ENCODE measurements around the gene KLF13. TPM values are rescaled to one million over a fixed set of nuclear protein-coding genes. Genes with fewer than 3 reads are reported as not detected.

KLF13 gene
- total RNA-seq, 1 donor from 2014 or later, result 59.1 TPM

- DNase-seq (ENCODE audit: low spot score), result no peak
- TF ChIP-seq, protein P1, sequence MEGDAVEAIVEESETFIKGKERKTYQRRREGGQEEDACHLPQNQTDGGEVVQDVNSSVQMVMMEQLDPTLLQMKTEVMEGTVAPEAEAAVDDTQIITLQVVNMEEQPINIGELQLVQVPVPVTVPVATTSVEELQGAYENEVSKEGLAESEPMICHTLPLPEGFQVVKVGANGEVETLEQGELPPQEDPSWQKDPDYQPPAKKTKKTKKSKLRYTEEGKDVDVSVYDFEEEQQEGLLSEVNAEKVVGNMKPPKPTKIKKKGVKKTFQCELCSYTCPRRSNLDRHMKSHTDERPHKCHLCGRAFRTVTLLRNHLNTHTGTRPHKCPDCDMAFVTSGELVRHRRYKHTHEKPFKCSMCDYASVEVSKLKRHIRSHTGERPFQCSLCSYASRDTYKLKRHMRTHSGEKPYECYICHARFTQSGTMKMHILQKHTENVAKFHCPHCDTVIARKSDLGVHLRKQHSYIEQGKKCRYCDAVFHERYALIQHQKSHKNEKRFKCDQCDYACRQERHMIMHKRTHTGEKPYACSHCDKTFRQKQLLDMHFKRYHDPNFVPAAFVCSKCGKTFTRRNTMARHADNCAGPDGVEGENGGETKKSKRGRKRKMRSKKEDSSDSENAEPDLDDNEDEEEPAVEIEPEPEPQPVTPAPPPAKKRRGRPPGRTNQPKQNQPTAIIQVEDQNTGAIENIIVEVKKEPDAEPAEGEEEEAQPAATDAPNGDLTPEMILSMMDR (IDR thresholded peaks at IDR 0.05), result no peak
- no peak overlapping the region for H3K4me3 Mint-ChIP-seq (ENCODE audit: unreplicated experiment)
- peaks cover 4% of the 10 kb centered on the region for H3K4me1 Mint-ChIP-seq (ENCODE audit: low read depth)
- peaks cover 14% of the 10 kb centered on the region for H3K9me3 Mint-ChIP-seq (ENCODE audit: low read depth)
- peaks cover 25% of the 10 kb centered on the region for H3K27me3 Mint-ChIP-seq (ENCODE audit: low read depth)
- peaks cover 2% of the 10 kb centered on the region for H3K36me3 Mint-ChIP-seq (ENCODE audit: low read depth)
- no peak overlapping the region for H3K27ac Mint-ChIP-seq (ENCODE audit: unreplicated experiment)
These were observed 35.5 kb upstream of the KLF13 start for GRCh38 chr15:31291048-31291578.

GRCh38 chr15:31292391-31293015 lies 34.1 kb upstream of the KLF13 start:
- Mint-ChIP-seq H3K27ac (ENCODE audit: unreplicated experiment) (no peak overlapping the region), H3K4me1 (ENCODE audit: low read depth) (peaks cover 11% of the 10 kb centered on the region), H3K36me3 (ENCODE audit: low read depth) (peaks cover 2% of the 10 kb centered on the region), H3K4me3 (ENCODE audit: unreplicated experiment) (no peak overlapping the region), H3K9me3 (ENCODE audit: low read depth) (peaks cover 9% of the 10 kb centered on the region), H3K27me3 (ENCODE audit: low read depth) (peaks cover 34% of the 10 kb centered on the region)
- TF ChIP-seq, protein P1 (IDR thresholded peaks at IDR 0.05), result no peak
- no peak for DNase-seq (ENCODE audit: low spot score)

GRCh38 chr15:31293655-31294054 lies 33.0 kb upstream of the KLF13 start:
- Mint-ChIP-seq H3K9me3 (ENCODE audit: low read depth) (no peaks in the 10 kb centered on the region), H3K4me1 (ENCODE audit: low read depth) (peaks cover 11% of the 10 kb centered on the region), H3K27me3 (ENCODE audit: low read depth) (peaks cover 33% of the 10 kb centered on the region), H3K4me3 (ENCODE audit: unreplicated experiment) (no peak overlapping the region), H3K27ac (ENCODE audit: unreplicated experiment) (no peak overlapping the region), H3K36me3 (ENCODE audit: low read depth) (peaks cover 2% of the 10 kb centered on the region)
- TF ChIP-seq, protein P1 (IDR thresholded peaks at IDR 0.05), result no peak
- DNase-seq (ENCODE audit: low spot score), result no peak

DNA sequence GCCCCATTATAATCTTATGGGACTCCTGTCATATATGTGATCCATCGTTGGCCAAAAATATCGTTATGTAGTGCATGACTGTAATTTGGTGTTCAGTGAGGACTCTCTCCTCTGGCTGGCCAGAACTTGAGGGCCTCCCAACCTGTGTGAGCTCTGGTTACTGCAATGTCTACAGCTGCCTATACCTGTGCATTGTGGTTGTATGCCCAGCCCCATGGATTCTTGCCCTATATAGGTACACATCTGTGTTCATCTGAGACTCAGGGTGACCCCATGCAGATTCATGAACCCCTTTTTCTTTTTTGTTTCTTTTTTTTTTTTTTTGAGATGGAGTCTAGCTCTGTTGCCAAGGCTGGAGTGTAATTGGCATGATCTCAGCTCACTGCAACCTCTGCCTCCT lies 32.6 kb upstream of the KLF13 start:
- peaks cover 2% of the 10 kb centered on the region for H3K36me3 Mint-ChIP-seq (ENCODE audit: low read depth)
- no peaks in the 10 kb centered on the region for H3K9me3 Mint-ChIP-seq (ENCODE audit: low read depth)
- no peak overlapping the region for H3K27ac Mint-ChIP-seq (ENCODE audit: unreplicated experiment)
- no peak overlapping the region for H3K4me3 Mint-ChIP-seq (ENCODE audit: unreplicated experiment)
- TF ChIP-seq, protein P1 (IDR thresholded peaks at IDR 0.05), result no peak
- peaks cover 33% of the 10 kb centered on the region for H3K27me3 Mint-ChIP-seq (ENCODE audit: low read depth)
- no peak for DNase-seq (ENCODE audit: low spot score)
- H3K4me1 Mint-ChIP-seq (ENCODE audit: low read depth), result peaks cover 11% of the 10 kb centered on the region

DNA sequence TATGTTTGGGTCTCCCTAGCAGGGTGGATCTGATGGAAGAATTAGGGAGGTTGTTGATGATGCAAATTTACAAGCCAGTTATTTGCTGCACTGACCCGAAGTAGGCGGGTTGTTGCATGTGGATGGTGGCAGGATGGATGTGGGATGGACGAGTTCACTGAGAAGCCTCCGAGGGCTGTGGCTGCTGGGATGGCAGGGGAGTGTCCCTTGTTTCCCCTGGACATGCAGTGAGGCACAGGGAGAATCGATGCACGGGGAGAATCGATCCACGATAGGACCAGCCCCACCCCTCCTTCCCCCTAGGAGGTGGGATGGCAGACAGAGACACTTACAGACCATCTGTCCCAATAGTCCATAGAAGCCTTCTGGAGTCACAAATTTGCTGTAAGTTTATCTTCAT lies 31.0 kb upstream of the KLF13 start:
- Mint-ChIP-seq H3K9me3 (ENCODE audit: low read depth) (no peaks in the 10 kb centered on the region), H3K4me1 (ENCODE audit: low read depth) (peaks cover 11% of the 10 kb centered on the region), H3K4me3 (ENCODE audit: unreplicated experiment) (no peak overlapping the region), H3K36me3 (ENCODE audit: low read depth) (peaks cover 2% of the 10 kb centered on the region), H3K27me3 (ENCODE audit: low read depth) (peaks cover 32% of the 10 kb centered on the region), H3K27ac (ENCODE audit: unreplicated experiment) (no peak overlapping the region)
- DNase-seq (ENCODE audit: low spot score), result no peak
- TF ChIP-seq, protein P1 (IDR thresholded peaks at IDR 0.05), result no peak
